Spleen (tissue), 7 donors: ENCODE results near the gene FSTL4.

Experiments
- POLR2A ChIP-seq, 3 donors: fragments of 450-650 bp; IDR thresholded peaks; one replicate each; pipeline ENCODE4 v1.5.1; 2017; ENCODE audit warnings: antibody characterized with exemption in 3 of 3, mild to moderate bottlenecking in 1 of 3
- POLR2AphosphoS5 ChIP-seq, 3 donors: sonication (generic); formaldehyde crosslinking; IDR thresholded peaks; one replicate each; pipeline ENCODE4 v1.5.1; 2017; ENCODE audit warnings: antibody characterized with exemption in 3 of 3
- TF ChIP-seq, protein P1 (sequence below), 11 experiments: fragments of 200-600 bp in 7 of 11; fragments of 450-650 bp in 4 of 11; sonication (generic) in 4 of 11; IDR thresholded peaks in 8 of 11; conservative IDR thresholded peaks in 3 of 11; 1 replicate in 7 of 11; 2 replicates in 4 of 11; pipeline versions ENCODE4 v1.4.0 to v1.8.0; 2016 to 2021; ENCODE audit warnings: antibody characterized with exemption in 11 of 11, inconsistent platforms in 4 of 11, mild to moderate bottlenecking in 1 of 11
- donor health status: DM: no; HTN: no; CAD: no; lungs with moderate emphysema.
- donor health status: DM: no; HTN: no; CAD: no.
- donor health status: DM: no; HTN: no; CAD: no.

DNA sequence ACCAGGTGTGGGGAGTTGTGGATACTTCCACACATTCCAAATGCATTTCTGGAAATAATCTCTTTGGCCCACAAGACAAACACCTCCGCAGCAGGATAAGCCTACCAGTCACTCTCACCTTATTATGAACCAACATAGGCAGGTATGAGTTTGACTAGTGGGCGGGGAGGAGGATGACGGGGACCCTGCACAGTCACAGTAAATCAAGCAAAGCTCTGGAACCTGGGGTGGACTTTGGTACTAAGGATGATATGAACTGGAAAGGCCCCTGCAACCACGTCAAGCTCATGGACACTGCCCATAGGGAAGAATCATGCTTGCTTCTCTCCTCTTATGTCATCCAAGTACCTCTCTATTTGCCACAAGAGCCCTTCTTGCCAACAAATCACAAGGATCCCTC, 301.2 kb downstream of the FSTL4 start:
- TF ChIP-seq, protein P1, sequence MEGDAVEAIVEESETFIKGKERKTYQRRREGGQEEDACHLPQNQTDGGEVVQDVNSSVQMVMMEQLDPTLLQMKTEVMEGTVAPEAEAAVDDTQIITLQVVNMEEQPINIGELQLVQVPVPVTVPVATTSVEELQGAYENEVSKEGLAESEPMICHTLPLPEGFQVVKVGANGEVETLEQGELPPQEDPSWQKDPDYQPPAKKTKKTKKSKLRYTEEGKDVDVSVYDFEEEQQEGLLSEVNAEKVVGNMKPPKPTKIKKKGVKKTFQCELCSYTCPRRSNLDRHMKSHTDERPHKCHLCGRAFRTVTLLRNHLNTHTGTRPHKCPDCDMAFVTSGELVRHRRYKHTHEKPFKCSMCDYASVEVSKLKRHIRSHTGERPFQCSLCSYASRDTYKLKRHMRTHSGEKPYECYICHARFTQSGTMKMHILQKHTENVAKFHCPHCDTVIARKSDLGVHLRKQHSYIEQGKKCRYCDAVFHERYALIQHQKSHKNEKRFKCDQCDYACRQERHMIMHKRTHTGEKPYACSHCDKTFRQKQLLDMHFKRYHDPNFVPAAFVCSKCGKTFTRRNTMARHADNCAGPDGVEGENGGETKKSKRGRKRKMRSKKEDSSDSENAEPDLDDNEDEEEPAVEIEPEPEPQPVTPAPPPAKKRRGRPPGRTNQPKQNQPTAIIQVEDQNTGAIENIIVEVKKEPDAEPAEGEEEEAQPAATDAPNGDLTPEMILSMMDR (IDR thresholded peaks at IDR 0.05 in 8 of 11, conservative IDR thresholded peaks at IDR 0.05 in 3 of 11), result no peak
- TF ChIP-seq POLR2A (IDR thresholded peaks at IDR 0.05) (no peak), POLR2AphosphoS5 (IDR thresholded peaks at IDR 0.05) (no peak)
